ENCODE measurements around the gene TMEM178A.
"Not testable (repeated sequence)": the region's sequence is repeated elsewhere in the genome, so short reads cannot be mapped to it uniquely, and the experiment has no call there.

TMEM178A gene

GRCh38 chr2:39647104-39647765 lies 18.5 kb upstream of the TMEM178A start:
- no peak overlapping the region for H3K27ac ChIP-seq (ENCODE audit: low read length)
- no peak overlapping the region for H3K4me3 ChIP-seq (ENCODE audit: low read length in 2 of 2)

GRCh38 chr2:39648580-39648979 lies 17.1 kb upstream of the TMEM178A start:
- Histone ChIP-seq H3K36me3 (ENCODE audit: control insufficient read depth in 2 of 2, insufficient read depth in 2 of 2, low read length in 2 of 2) (no peaks in the 10 kb centered on the region), H3K4me3 (ENCODE audit: low read length in 2 of 2) (no peak overlapping the region), H3K9me3 (ENCODE audit: control insufficient read depth in 2 of 2, low read length in 2 of 2) (no peaks in the 10 kb centered on the region), H3K27me3 (ENCODE audit: control insufficient read depth in 1 of 2, insufficient read depth in 2 of 2, low read length in 2 of 2) (no peaks in the 10 kb centered on the region), H3K27ac (ENCODE audit: low read length) (no peak overlapping the region), H3K4me1 (ENCODE audit: control insufficient read depth, insufficient read depth, low read length) (no peaks in the 10 kb centered on the region), H3K9ac (ENCODE audit: low read length in 2 of 2) (no peak overlapping the region)

More at GRCh38 chr2:39647104-39647765, 18.5 kb upstream of the TMEM178A start:
- H3K9me3 ChIP-seq (ENCODE audit: control insufficient read depth in 2 of 2, low read length in 2 of 2) = no peaks in the 10 kb centered on the region
- H3K9ac ChIP-seq (ENCODE audit: low read length in 2 of 2) = no peak overlapping the region
- H3K36me3 ChIP-seq (ENCODE audit: control insufficient read depth in 2 of 2, insufficient read depth in 2 of 2, low read length in 2 of 2) = no peaks in the 10 kb centered on the region
- H3K27me3 ChIP-seq (ENCODE audit: control insufficient read depth in 1 of 2, insufficient read depth in 2 of 2, low read length in 2 of 2) = no peaks in the 10 kb centered on the region
- H3K4me1 ChIP-seq (ENCODE audit: control insufficient read depth, insufficient read depth, low read length) = peaks cover 4% of the 10 kb centered on the region

GRCh38 chr2:39649511-39649910 lies 16.2 kb upstream of the TMEM178A start:
- Histone ChIP-seq H3K27me3 (ENCODE audit: control insufficient read depth in 1 of 2, insufficient read depth in 2 of 2, low read length in 2 of 2) (no peaks in the 10 kb centered on the region), H3K4me3 (ENCODE audit: low read length in 2 of 2) (no peak overlapping the region), H3K9me3 (ENCODE audit: control insufficient read depth in 2 of 2, low read length in 2 of 2) (no peaks in the 10 kb centered on the region), H3K4me1 (ENCODE audit: control insufficient read depth, insufficient read depth, low read length) (no peaks in the 10 kb centered on the region), H3K9ac (ENCODE audit: low read length in 2 of 2) (no peak overlapping the region), H3K36me3 (ENCODE audit: control insufficient read depth in 2 of 2, insufficient read depth in 2 of 2, low read length in 2 of 2) (no peaks in the 10 kb centered on the region), H3K27ac (ENCODE audit: low read length) (no peak overlapping the region)

GRCh38 chr2:39650468-39650867 lies 15.2 kb upstream of the TMEM178A start:
- H3K36me3 ChIP-seq (ENCODE audit: control insufficient read depth in 2 of 2, insufficient read depth in 2 of 2, low read length in 2 of 2) = no peaks in the 10 kb centered on the region

GRCh38 chr2:39656215-39656614 lies 9.5 kb upstream of the TMEM178A start:
- not testable (repeated sequence) for H3K4me3 ChIP-seq (ENCODE audit: low read length in 2 of 2); H3K27me3 ChIP-seq (ENCODE audit: control insufficient read depth in 1 of 2, insufficient read depth in 2 of 2, low read length in 2 of 2); H3K27ac ChIP-seq (ENCODE audit: low read length); H3K9me3 ChIP-seq (ENCODE audit: control insufficient read depth in 2 of 2, low read length in 2 of 2); H3K4me1 ChIP-seq (ENCODE audit: control insufficient read depth, insufficient read depth, low read length); H3K36me3 ChIP-seq (ENCODE audit: control insufficient read depth in 2 of 2, insufficient read depth in 2 of 2, low read length in 2 of 2); H3K9ac ChIP-seq (ENCODE audit: low read length in 2 of 2)

More at GRCh38 chr2:39650468-39650867, 15.2 kb upstream of the TMEM178A start:
- H3K9me3 ChIP-seq (ENCODE audit: control insufficient read depth in 2 of 2, low read length in 2 of 2) = no peaks in the 10 kb centered on the region
- no peaks in the 10 kb centered on the region for H3K4me1 ChIP-seq (ENCODE audit: control insufficient read depth, insufficient read depth, low read length)
- no peak overlapping the region for H3K9ac ChIP-seq (ENCODE audit: low read length in 2 of 2)
- no peak overlapping the region for H3K27ac ChIP-seq (ENCODE audit: low read length)
- no peak overlapping the region for H3K4me3 ChIP-seq (ENCODE audit: low read length in 2 of 2)
- no peaks in the 10 kb centered on the region for H3K27me3 ChIP-seq (ENCODE audit: control insufficient read depth in 1 of 2, insufficient read depth in 2 of 2, low read length in 2 of 2)

- Histone ChIP-seq H3K4me1 (ENCODE audit: control insufficient read depth, insufficient read depth, low read length) (no peaks in the 10 kb centered on the region), H3K27ac (ENCODE audit: low read length) (no peak overlapping the region), H3K36me3 (ENCODE audit: control insufficient read depth in 2 of 2, insufficient read depth in 2 of 2, low read length in 2 of 2) (no peaks in the 10 kb centered on the region), H3K9me3 (ENCODE audit: control insufficient read depth in 2 of 2, low read length in 2 of 2) (no peaks in the 10 kb centered on the region), H3K4me3 (ENCODE audit: low read length in 2 of 2) (no peak overlapping the region), H3K9ac (ENCODE audit: low read length in 2 of 2) (no peak overlapping the region), H3K27me3 (ENCODE audit: control insufficient read depth in 1 of 2, insufficient read depth in 2 of 2, low read length in 2 of 2) (no peaks in the 10 kb centered on the region)
Measured at GRCh38 chr2:39657287-39657937, 8.3 kb upstream of the TMEM178A start.

GRCh38 chr2:39658371-39658770 lies 7.3 kb upstream of the TMEM178A start:
- no peak overlapping the region for H3K9ac ChIP-seq (ENCODE audit: low read length in 2 of 2)
- no peaks in the 10 kb centered on the region for H3K4me1 ChIP-seq (ENCODE audit: control insufficient read depth, insufficient read depth, low read length)
- no peaks in the 10 kb centered on the region for H3K9me3 ChIP-seq (ENCODE audit: control insufficient read depth in 2 of 2, low read length in 2 of 2)
- H3K36me3 ChIP-seq (ENCODE audit: control insufficient read depth in 2 of 2, insufficient read depth in 2 of 2, low read length in 2 of 2) = no peaks in the 10 kb centered on the region
- H3K27ac ChIP-seq (ENCODE audit: low read length) = no peak overlapping the region
- no peaks in the 10 kb centered on the region for H3K27me3 ChIP-seq (ENCODE audit: control insufficient read depth in 1 of 2, insufficient read depth in 2 of 2, low read length in 2 of 2)
- no peak overlapping the region for H3K4me3 ChIP-seq (ENCODE audit: low read length in 2 of 2)

- Histone ChIP-seq H3K4me3 (ENCODE audit: low read length in 2 of 2) (no peak overlapping the region), H3K27me3 (ENCODE audit: control insufficient read depth in 1 of 2, insufficient read depth in 2 of 2, low read length in 2 of 2) (no peaks in the 10 kb centered on the region)
Measured at GRCh38 chr2:39659765-39660611, 5.7 kb upstream of the TMEM178A start.

GRCh38 chr2:39660612-39661236 lies 5.0 kb upstream of the TMEM178A start:
- Histone ChIP-seq H3K4me1 (ENCODE audit: control insufficient read depth, insufficient read depth, low read length) (no peaks in the 10 kb centered on the region), H3K9ac (ENCODE audit: low read length in 2 of 2) (no peak overlapping the region), H3K36me3 (ENCODE audit: control insufficient read depth in 2 of 2, insufficient read depth in 2 of 2, low read length in 2 of 2) (no peaks in the 10 kb centered on the region), H3K4me3 (ENCODE audit: low read length in 2 of 2) (no peak overlapping the region), H3K27me3 (ENCODE audit: control insufficient read depth in 1 of 2, insufficient read depth in 2 of 2, low read length in 2 of 2) (no peaks in the 10 kb centered on the region), H3K9me3 (ENCODE audit: control insufficient read depth in 2 of 2, low read length in 2 of 2) (no peaks in the 10 kb centered on the region), H3K27ac (ENCODE audit: low read length) (no peak overlapping the region)

More at GRCh38 chr2:39659765-39660611, 5.7 kb upstream of the TMEM178A start:
- H3K4me1 ChIP-seq (ENCODE audit: control insufficient read depth, insufficient read depth, low read length) = no peaks in the 10 kb centered on the region
- no peak overlapping the region for H3K9ac ChIP-seq (ENCODE audit: low read length in 2 of 2)
- no peaks in the 10 kb centered on the region for H3K9me3 ChIP-seq (ENCODE audit: control insufficient read depth in 2 of 2, low read length in 2 of 2)
- H3K27ac ChIP-seq (ENCODE audit: low read length) = no peak overlapping the region
- no peaks in the 10 kb centered on the region for H3K36me3 ChIP-seq (ENCODE audit: control insufficient read depth in 2 of 2, insufficient read depth in 2 of 2, low read length in 2 of 2)

GRCh38 chr2:39661826-39662225 lies 3.9 kb upstream of the TMEM178A start:
- Histone ChIP-seq H3K4me3 (ENCODE audit: low read length in 2 of 2) (no peak overlapping the region), H3K9me3 (ENCODE audit: control insufficient read depth in 2 of 2, low read length in 2 of 2) (no peaks in the 10 kb centered on the region), H3K9ac (ENCODE audit: low read length in 2 of 2) (no peak overlapping the region), H3K27me3 (ENCODE audit: control insufficient read depth in 1 of 2, insufficient read depth in 2 of 2, low read length in 2 of 2) (peaks cover 0 to 2% of the 10 kb centered on the region in 2 donors), H3K27ac (ENCODE audit: low read length) (no peak overlapping the region), H3K36me3 (ENCODE audit: control insufficient read depth in 2 of 2, insufficient read depth in 2 of 2, low read length in 2 of 2) (no peaks in the 10 kb centered on the region), H3K4me1 (ENCODE audit: control insufficient read depth, insufficient read depth, low read length) (peaks cover 6% of the 10 kb centered on the region)

Data from stomach smooth muscle (tissue), 2 donors.